GM12801 (cell line): ENCODE data around the gene DUSP2.

Experiments used
- TF ChIP-seq, protein P1 (sequence below): IDR thresholded peaks from one replicate; pipeline ENCODE4 v1.5.1; 2011; ENCODE audit warnings: control low read depth; ENCODE audit not compliant: insufficient read length; ENCODE audit errors: extremely low read depth

Gene DUSP2

DNA sequence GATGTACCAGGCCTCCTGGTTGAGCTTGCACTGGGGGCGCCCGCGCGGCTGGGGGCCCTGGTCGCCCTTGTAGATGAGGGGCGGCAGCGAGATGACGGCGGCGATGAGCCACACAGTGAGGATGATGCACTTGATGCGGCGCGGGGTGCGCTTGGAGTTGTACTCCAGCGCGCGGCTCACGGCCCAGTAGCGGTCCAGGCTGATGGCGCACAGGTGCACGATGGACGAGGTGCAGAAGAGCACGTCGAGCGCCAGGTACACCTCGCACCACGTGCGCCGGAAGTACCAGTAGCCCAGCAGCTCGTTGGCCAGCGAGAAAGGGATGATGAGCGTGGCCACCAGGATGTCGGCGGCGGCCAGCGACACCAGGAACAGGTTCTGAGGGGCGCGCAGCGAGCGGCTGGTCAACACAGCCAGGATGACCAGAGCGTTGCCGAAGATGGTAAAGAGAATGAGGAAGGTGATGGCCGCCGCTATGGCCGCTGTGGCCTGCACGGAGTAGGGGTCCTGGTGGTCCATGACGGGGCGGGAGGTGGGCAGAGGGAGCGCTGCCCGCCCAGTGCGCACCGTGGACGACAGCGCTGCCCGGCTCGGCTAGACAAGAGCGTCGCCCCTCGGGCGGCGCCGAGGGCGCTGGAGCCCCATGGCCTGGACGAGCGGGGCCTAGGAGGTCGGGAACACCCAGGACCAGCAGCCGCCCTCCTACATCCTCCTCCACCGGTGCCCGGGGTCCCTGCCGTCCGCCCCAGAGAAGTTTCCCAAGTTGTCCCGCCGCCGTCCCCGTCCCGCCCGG is 29.4 kb downstream of the DUSP2 start:
- TF ChIP-seq, protein P1, sequence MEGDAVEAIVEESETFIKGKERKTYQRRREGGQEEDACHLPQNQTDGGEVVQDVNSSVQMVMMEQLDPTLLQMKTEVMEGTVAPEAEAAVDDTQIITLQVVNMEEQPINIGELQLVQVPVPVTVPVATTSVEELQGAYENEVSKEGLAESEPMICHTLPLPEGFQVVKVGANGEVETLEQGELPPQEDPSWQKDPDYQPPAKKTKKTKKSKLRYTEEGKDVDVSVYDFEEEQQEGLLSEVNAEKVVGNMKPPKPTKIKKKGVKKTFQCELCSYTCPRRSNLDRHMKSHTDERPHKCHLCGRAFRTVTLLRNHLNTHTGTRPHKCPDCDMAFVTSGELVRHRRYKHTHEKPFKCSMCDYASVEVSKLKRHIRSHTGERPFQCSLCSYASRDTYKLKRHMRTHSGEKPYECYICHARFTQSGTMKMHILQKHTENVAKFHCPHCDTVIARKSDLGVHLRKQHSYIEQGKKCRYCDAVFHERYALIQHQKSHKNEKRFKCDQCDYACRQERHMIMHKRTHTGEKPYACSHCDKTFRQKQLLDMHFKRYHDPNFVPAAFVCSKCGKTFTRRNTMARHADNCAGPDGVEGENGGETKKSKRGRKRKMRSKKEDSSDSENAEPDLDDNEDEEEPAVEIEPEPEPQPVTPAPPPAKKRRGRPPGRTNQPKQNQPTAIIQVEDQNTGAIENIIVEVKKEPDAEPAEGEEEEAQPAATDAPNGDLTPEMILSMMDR = no peak

DNA sequence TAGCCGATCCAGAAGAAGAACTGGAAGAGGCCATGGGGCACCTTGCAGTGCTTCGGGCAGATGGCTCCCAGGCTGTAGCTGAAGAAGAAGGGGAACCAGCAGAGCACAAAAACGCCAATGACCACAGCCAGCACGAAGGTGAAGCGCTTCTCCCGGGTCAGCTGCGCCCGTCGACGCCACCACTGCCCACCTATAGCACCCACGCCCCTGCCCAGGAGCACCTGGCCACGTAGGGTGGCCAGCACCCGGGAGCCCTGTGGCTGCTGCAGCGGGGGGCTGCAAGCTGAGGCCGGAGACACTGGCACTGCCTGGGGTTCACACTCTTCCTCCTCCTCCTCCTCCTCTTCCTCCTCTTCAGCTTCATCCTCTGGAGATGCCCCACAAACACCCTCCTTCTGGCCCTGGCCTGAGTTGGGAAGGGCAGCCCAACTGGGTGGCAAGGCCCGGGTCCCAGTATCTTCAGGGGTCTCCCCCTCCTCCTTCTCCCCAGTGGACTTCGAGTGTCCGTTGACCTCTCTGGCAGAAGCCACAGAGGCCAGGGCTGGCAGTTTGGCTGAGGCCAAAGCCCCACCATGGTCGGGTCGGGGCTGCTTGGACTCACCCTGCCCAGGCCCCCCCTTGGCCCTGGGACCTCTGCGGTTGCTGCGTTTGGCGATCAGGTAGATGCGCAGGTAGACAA is 30.2 kb downstream of the DUSP2 start:
- TF ChIP-seq, protein P1 = no peak

DNA sequence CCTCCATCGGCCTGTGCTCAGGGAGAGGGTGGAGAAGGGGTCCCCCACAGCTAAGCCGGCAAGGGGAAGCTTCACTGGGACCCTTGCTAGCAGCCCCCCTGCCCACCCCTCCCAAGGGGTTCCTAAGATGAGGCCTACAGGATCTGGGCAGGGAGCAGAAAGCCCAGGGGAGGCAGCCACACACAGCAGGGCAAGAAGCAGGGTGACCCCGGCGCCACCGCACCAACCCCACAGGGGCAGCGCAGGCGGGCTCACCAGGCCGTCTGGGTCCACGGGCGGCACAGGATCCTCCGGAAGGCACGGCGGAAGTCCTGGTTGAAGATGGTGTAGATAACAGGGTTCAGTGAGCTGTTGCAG is 30.7 kb downstream of the DUSP2 start:
- TF ChIP-seq, protein P1 = no peak

DNA sequence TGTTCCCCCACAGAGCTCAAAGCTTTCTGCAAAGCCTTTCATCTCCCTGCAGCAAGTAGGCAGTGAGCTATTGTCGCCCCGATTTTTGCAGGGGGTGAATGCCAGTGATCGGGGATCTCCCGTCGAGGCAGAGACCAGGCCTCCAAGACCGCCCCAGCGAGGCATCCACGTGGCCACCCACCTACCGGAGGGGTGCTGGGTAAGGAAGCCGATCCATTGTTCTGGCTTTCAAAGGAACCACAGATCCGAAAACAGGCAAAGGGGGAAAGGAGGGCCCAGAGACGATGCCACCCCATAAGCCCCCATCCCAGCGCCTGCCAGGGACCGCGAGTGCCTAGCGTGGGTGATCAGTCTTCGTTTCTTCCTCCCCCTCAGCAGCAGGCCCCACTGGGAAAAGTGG is 31.3 kb downstream of the DUSP2 start:
- TF ChIP-seq, protein P1 = no peak

DNA sequence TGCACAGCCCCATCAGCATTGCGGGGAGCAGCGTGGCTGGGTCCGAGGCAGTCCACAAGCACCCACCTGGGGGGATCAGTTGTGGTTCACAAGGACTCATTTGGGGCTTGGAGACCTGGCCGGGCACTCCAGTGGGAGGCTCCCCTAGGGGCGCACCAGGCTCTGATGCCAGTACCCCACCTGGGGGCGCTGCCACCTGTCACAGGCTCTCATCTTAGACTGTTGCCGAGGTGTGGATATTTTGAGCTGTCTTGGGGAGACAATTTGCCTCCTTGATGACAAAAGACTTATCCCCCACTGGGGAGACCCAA is 31.9 kb downstream of the DUSP2 start:
- TF ChIP-seq, protein P1 = no peak

DNA sequence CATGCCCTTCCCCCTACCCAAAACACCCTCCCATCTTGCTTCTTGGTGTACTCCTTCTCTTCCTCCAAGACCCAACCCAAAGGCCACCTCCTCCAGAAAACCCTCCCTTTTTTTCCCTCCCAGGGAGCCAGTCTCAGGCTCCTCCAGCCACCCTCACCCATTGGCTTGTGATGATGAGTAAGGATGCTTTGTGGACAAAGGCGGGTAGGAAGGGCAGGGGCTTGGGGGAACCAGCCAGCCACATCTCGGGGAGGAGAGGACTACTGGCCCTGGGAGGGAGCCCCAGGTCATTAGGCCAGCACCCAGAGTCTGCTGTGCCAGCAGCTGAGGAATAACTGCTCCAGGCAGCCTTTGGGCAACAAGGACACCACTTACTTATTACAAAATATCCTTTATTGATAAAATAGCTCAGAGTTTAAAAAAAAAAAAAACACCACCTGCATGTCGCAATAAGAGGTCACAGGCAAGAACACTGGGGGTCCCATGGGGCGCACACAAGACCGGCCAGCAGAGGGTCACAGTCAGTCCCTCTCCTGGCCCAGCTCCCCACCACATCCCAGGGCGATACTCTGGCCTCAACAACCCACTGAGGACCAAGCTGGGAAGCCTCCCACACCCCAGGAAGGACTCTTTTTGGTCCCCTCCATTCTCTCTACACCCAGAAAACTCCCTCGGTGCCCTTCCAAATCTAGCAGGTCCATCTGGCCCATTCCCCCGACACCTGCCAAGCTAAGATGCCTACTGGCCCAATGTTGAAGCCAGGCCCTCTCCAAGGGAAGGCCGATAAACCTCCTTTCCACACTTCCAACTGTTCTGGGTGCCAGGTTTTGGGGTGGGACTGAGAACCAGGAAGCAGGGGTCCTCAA is 32.5 kb downstream of the DUSP2 start:
- TF ChIP-seq, protein P1 = no peak

DNA sequence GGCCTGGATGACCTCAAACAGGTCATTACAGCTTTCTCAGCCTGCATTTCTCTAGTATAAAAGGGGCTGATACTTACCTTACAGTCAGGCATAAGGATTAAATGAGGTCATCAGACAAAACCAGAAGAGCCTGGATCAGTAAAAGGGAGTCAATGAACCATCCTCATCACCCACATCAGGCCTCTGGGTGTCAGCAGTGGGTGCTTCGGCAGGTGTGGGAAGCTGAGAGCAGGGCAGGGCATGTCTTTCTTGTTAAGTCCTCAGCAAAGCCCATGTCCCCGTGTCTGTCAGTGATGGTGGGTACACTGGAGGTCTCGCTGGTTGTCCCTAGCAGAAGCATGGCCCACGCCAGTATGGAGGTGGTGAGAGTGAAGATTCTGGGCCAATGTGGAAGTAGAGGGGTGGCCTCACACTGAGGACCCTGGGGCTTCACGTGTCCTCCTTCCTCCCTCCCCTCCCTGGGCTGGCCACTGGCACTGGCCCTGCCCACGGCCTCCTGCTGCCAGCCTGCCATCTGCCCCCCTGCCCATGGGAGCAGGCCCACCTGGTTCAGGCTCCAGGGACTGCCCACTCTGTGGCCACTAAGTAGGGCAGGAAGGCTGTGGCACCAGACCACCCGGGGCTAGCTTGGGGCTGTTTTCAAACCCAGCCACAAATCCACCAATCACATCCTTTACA is 33.3 kb downstream of the DUSP2 start:
- TF ChIP-seq, protein P1 = no peak
